H1 (cell line): ENCODE measurements around the gene CUTA. TPM values are rescaled to one million over a fixed set of nuclear protein-coding genes. Genes with fewer than 3 reads are reported as not detected.

ENCODE experiments used
- CTCF ChIA-PET: fragments of 300-600 bp; sonication (Branson Sonifier 250); formaldehyde crosslinking; loops from one replicate; lab custom pipeline; 2021; ENCODE audit not compliant: partially characterized antibody; lab: Charles Lee
- POLR2A ChIA-PET: fragments of 300-600 bp; sonication (Branson Sonifier 250); formaldehyde crosslinking; loops from one replicate; lab custom pipeline; 2021; ENCODE audit warnings: inconsistent platforms; ENCODE audit not compliant: partially characterized antibody; lab: Charles Lee
- DNase-seq, 2 experiments: peaks; one replicate each; pipeline versions ENCODE4 v3.0.0 to v3.0.0-alpha.2; 2010 to 2022; ENCODE audit warnings: low spot score in 2 of 2, low read depth in 1 of 2, mixed read lengths in 1 of 2
- FAIRE-seq: peaks from 2 replicates; lab custom pipeline; 2011; peaks lifted over from hg19 to GRCh38; lab: Jason Lieb, UNC
- H2AFZ ChIP-seq: 2 replicates; pipeline ENCODE4 v1.8.1; 2012; ENCODE audit warnings: low read length, inconsistent platforms
- H2AK5ac ChIP-seq: 2 replicates; pipeline ENCODE4 v1.6.1; 2013; ENCODE audit warnings: low read depth, low read length
- H2BK120ac ChIP-seq: replicated peaks from 2 replicates; pipeline ENCODE3; 2013; ENCODE audit warnings: low read depth, low read length, inconsistent platforms
- H2BK12ac ChIP-seq: 2 replicates; pipeline ENCODE4 v1.6.1; 2013; ENCODE audit warnings: low read depth, low read length
- H2BK15ac ChIP-seq: 2 replicates; pipeline ENCODE4 v1.6.1; 2013; ENCODE audit warnings: low read length
- H2BK20ac ChIP-seq: 2 replicates; pipeline ENCODE4 v1.6.1; 2013; ENCODE audit warnings: low read length
- H2BK5ac ChIP-seq: 2 replicates; pipeline ENCODE4 v1.6.1; 2013; ENCODE audit warnings: low read depth, low read length
- H3K14ac ChIP-seq: 2 replicates; pipeline ENCODE4 v1.6.1; 2013; ENCODE audit warnings: inconsistent platforms; ENCODE audit not compliant: insufficient read length
- H3K18ac ChIP-seq: 2 replicates; pipeline ENCODE4 v1.6.1; 2013; ENCODE audit warnings: low read length; ENCODE audit errors: extremely low read depth
- H3K23ac ChIP-seq: 2 replicates; pipeline ENCODE4 v1.6.1; 2013; ENCODE audit warnings: inconsistent platforms; ENCODE audit not compliant: insufficient read length
- H3K23me2 ChIP-seq: 2 replicates; pipeline ENCODE4 v1.6.1; 2013; ENCODE audit warnings: low read depth, low read length
- H3K27ac ChIP-seq: 2 replicates; pipeline ENCODE4 v1.6.1; 2011; ENCODE audit warnings: low read depth, low read length, inconsistent platforms
- H3K27me3 ChIP-seq, 4 experiments: replicated peaks in 1 of 4; 1 replicate in 1 of 4; 2 replicates in 3 of 4; pipeline versions ENCODE4 v1.6.1 to v1.8.1; 2011 to 2013; ENCODE audit warnings: low read length in 3 of 4, mild to moderate bottlenecking in 3 of 4, inconsistent platforms in 2 of 4, mixed read lengths in 2 of 4, moderate library complexity in 1 of 4; ENCODE audit not compliant: control insufficient read depth in 3 of 4, insufficient read depth in 3 of 4; ENCODE audit errors: extremely low read depth in 1 of 4
- H3K36me3 ChIP-seq, 4 experiments: 2 replicates each; pipeline versions ENCODE4 v1.6.1 to v1.8.1; 2011 to 2013; ENCODE audit warnings: mild to moderate bottlenecking in 4 of 4, low read length in 3 of 4, moderate library complexity in 2 of 4, control low read depth in 1 of 4, inconsistent platforms in 1 of 4; ENCODE audit not compliant: insufficient read depth in 4 of 4, control insufficient read depth in 2 of 4
- H3K4ac ChIP-seq: replicated peaks from 2 replicates; pipeline ENCODE3; 2013; ENCODE audit warnings: low read length, low read depth, mixed read lengths, inconsistent platforms; ENCODE audit not compliant: insufficient read length
- H3K4me1 ChIP-seq, 4 experiments: replicated peaks in 1 of 4; 1 replicate in 1 of 4; 2 replicates in 3 of 4; pipeline versions ENCODE4 v1.6.1 to v1.8.1; 2011 to 2013; ENCODE audit warnings: low read length in 3 of 4, inconsistent platforms in 2 of 4, mixed read lengths in 1 of 4; ENCODE audit not compliant: insufficient read depth in 4 of 4, control insufficient read depth in 3 of 4
- H3K4me2 ChIP-seq, 2 experiments: 2 replicates each; pipeline versions ENCODE4 v1.6.1 to v1.8.1; 2011 to 2013; ENCODE audit warnings: low read depth in 2 of 2, low read length in 2 of 2, control low read depth in 1 of 2, inconsistent platforms in 1 of 2, mild to moderate bottlenecking in 1 of 2; ENCODE audit not compliant: insufficient read depth in 1 of 2
- H3K4me3 ChIP-seq, 4 experiments: fragments of 200-600, 300-600 bp in 1 of 4; sonication (generic), shearing (Covaris generic), sonication (Bioruptor Twin) in 1 of 4; 2 replicates each; pipeline versions ENCODE4 v1.5.1 to v1.8.1; 2011 to 2016; ENCODE audit warnings: low read length in 4 of 4, low read depth in 3 of 4, control low read depth in 2 of 4, inconsistent platforms in 2 of 4, mild to moderate bottlenecking in 2 of 4, mixed read lengths in 1 of 4, moderate library complexity in 1 of 4; ENCODE audit not compliant: insufficient read depth in 2 of 4; ENCODE audit errors: extremely low read depth in 1 of 4
- H3K56ac ChIP-seq: replicated peaks from 2 replicates; pipeline ENCODE3; 2013; ENCODE audit warnings: low read depth, mild to moderate bottlenecking, mixed read lengths, low read length, inconsistent platforms; ENCODE audit not compliant: insufficient read length
- H3K79me1 ChIP-seq: 2 replicates; pipeline ENCODE4 v1.6.1; 2013; ENCODE audit warnings: low read depth, low read length, control low read depth
- H3K79me2 ChIP-seq, 2 experiments: 2 replicates each; pipeline versions ENCODE4 v1.6.1 to v1.8.1; 2012 to 2013; ENCODE audit warnings: low read length in 2 of 2, mild to moderate bottlenecking in 2 of 2, inconsistent platforms in 1 of 2; ENCODE audit not compliant: insufficient read depth in 2 of 2, control insufficient read depth in 1 of 2
- H3K9ac ChIP-seq, 4 experiments: replicated peaks in 1 of 4; 1 replicate in 1 of 4; 2 replicates in 3 of 4; pipeline versions ENCODE4 v1.6.1 to v1.8.1; 2011 to 2013; ENCODE audit warnings: low read depth in 3 of 4, low read length in 3 of 4, control low read depth in 2 of 4, mild to moderate bottlenecking in 2 of 4, moderate library complexity in 2 of 4, inconsistent platforms in 1 of 4; ENCODE audit errors: extremely low read depth in 1 of 4
- H3K9me3 ChIP-seq, 2 experiments: 2 replicates each; pipeline versions ENCODE4 v1.6.1 to v1.8.1; 2012 to 2013; ENCODE audit warnings: mild to moderate bottlenecking in 2 of 2, moderate library complexity in 2 of 2, control low read depth in 1 of 2, inconsistent platforms in 1 of 2, low read depth in 1 of 2, low read length in 1 of 2, mixed read lengths in 1 of 2; ENCODE audit not compliant: insufficient read depth in 2 of 2
- H4K20me1 ChIP-seq, 2 experiments: replicated peaks in 1 of 2; 2 replicates each; pipeline versions ENCODE3 to v1.8.1; 2011 to 2013; ENCODE audit warnings: inconsistent platforms in 2 of 2, low read length in 2 of 2, mild to moderate bottlenecking in 1 of 2; ENCODE audit not compliant: insufficient read depth in 2 of 2, control insufficient read depth in 1 of 2
- H4K5ac ChIP-seq: 2 replicates; pipeline ENCODE4 v1.6.1; 2013; ENCODE audit warnings: low read length, low read depth, mixed read lengths, inconsistent platforms; ENCODE audit not compliant: insufficient read length
- H4K8ac ChIP-seq: 2 replicates; pipeline ENCODE4 v1.8.0; 2013; ENCODE audit warnings: mild to moderate bottlenecking, moderate library complexity, low read length, inconsistent platforms; ENCODE audit not compliant: insufficient read depth; ENCODE audit errors: extremely low read depth
- H4K91ac ChIP-seq: replicated peaks from 2 replicates; pipeline ENCODE3; 2013; ENCODE audit warnings: low read length, mixed read lengths, inconsistent platforms; ENCODE audit not compliant: insufficient read length
- NRF1 ChIP-seq: IDR thresholded peaks from 2 replicates; pipeline ENCODE4 v1.6.1; 2011; ENCODE audit warnings: mild to moderate bottlenecking, low read depth, low read length, improper control_type of control experiment
- RFX5 ChIP-seq: IDR thresholded peaks from 2 replicates; pipeline ENCODE4 v1.6.1; 2011; ENCODE audit warnings: low read depth, low read length, improper control_type of control experiment, borderline replicate concordance
- SP1 ChIP-seq: IDR thresholded peaks from 2 replicates; pipeline ENCODE4 v1.6.1; 2011; ENCODE audit warnings: low read depth, low read length
- SP2 ChIP-seq: IDR thresholded peaks from 2 replicates; pipeline ENCODE4 v1.6.1; 2012; ENCODE audit warnings: mild to moderate bottlenecking, low read length, inconsistent platforms
- WGBS, 2 experiments: shearing (Covaris generic) in 1 of 2; methylation state at CpG; one replicate each; pipeline versions ENCODE4 v1.1.6 to v1.1.7; 2013 to 2015; ENCODE audit warnings: low lambda C conversion rate in 2 of 2, mixed read lengths in 2 of 2, inconsistent platforms in 1 of 2, low coverage in 1 of 2, missing lambda C conversion rate in 1 of 2; ENCODE audit not compliant: insufficient replicate concordance in 2 of 2, insufficient coverage in 1 of 2, insufficient read length in 1 of 2; ENCODE audit errors: extremely low coverage in 1 of 2, missing lambda C conversion rate in 1 of 2; 5-methylcytosine and 5-hydroxymethylcytosine counted together
- polyA plus RNA-seq, 7 experiments: library from polyadenylated mRNA; depleted of rRNA in 3 of 7; stranded (reverse) in 5 of 7; unstranded in 2 of 7; fragments of >200 nt in 5 of 7; fragments of 200-250 nt in 2 of 7; gene quantifications; 1 replicate in 5 of 7; 2 replicates in 1 of 7; 4 replicates in 1 of 7; pipeline versions ENCODE4 v1.2.1 to v1.2.3, GENCODE V29; 2011 to 2013; ENCODE audit warnings: missing spikeins in 2 of 7, mixed read lengths in 2 of 7
- total RNA-seq: library from RNA; stranded (reverse); fragmentation: NEBNext Ultra II Directional; extraction: Animal tissue kit (Norgen Biotek cat#: 25700); gene quantifications from 2 replicates; pipeline ENCODE4 v1.2.1, GENCODE V29; 2021
- TF ChIP-seq, protein P1 (sequence below): IDR thresholded peaks from 2 replicates; pipeline ENCODE4 v1.6.1; 2012; ENCODE audit warnings: inconsistent platforms

Gene CUTA
- total and polyA plus RNA-seq, 2 of the 8 experiments (the other 6 are each of a cell fraction or from before 2014, with no cell fraction given), result 297 to 460 TPM

DNA sequence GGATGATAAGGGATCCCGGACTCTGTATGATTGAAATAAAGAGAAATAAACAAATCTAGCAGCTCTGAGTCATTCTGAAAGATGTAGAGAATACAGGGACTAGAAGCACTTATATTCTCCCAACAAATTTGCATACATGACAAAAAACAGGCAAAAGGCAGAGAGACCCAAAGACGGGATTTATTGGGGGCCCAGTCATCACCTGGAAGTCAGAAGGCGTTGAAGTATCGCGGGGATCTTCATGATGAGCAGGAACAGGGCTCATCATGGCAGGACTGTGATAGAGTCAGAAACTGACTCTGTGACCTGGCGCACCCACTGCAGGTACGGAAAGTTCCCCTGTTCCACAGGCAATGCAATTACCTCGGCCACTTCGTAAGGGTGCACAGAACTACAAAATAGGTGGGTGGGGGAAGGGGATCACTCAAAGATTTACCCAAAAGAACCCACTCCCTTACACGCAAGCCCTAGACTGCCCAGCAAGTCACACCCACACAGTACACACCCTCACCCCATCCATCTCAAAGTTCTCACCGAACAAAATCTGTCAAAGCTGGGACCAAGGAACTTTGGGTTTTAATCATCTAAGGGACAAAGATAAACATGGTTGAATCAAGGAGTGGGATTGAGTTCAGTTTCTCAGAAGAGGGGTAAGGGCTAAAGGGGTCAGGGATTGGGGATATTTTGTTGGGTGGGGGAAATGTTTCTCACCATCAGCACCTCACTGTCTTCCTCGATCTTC, 1.4 kb downstream of the CUTA start:
- H3K27ac ChIP-seq, result peak overlapping the region; percentile 79
- H2BK5ac ChIP-seq, result no peak overlapping the region
- peak overlapping the region; percentile 51 to 89 (median 86); a peak in 6 of 7 replicates for H3K9ac ChIP-seq
- no peak overlapping the region for H4K91ac ChIP-seq
- no peak for TF ChIP-seq SP2
- TF ChIP-seq RFX5, result no peak
- TF ChIP-seq SP1, result 0 out of 2 replicates have a peak, but pooled peaks have one; percentile 10
- TF ChIP-seq, protein P1, sequence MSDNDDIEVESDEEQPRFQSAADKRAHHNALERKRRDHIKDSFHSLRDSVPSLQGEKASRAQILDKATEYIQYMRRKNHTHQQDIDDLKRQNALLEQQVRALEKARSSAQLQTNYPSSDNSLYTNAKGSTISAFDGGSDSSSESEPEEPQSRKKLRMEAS, result no peak
- no peak for TF ChIP-seq NRF1
- ChIA-PET CTCF (interaction anchor here (1.1 to 5.7 kb wide), 5 partner anchors 8 to 119 kb away, joined by 3 to 37 read pairs (median 4); no protein-coding TSS in a partner anchor), POLR2A (interaction anchor here (1.5 to 4.4 kb wide), 8 partner anchors 9 to 140 kb away, joined by 3 to 82 read pairs (median 8); partner anchors contain the start of genes B3GALT4 and ZBTB9)
- no peak overlapping the region for H2BK12ac ChIP-seq
- peaks cover 22% of the 10 kb centered on the region for H3K23me2 ChIP-seq
- H3K9me3 ChIP-seq, result no peaks in the 10 kb centered on the region
- 0 out of 2 replicates have a peak overlapping the region, but pooled peaks have one; percentile 45 for H4K8ac ChIP-seq
- H2BK15ac ChIP-seq, result no peak overlapping the region
- H3K4ac ChIP-seq, result no peak overlapping the region
- no peak overlapping the region for H3K14ac ChIP-seq
- H2AFZ ChIP-seq, result no peak overlapping the region
- H2BK20ac ChIP-seq, result no peak overlapping the region
- peaks cover 4 to 17% of the 10 kb centered on the region in 2 experiments for H4K20me1 ChIP-seq
- 72% methylated on average over 12 of the region's 12 CpGs; no CpG with 5 or more reads in 1 of the 2 experiments for WGBS, 2 experiments
- H3K27me3 ChIP-seq, result no peaks in the 10 kb centered on the region
- peak overlapping the region; percentile 75 to 99 (median 93) for H3K4me3 ChIP-seq
- H3K4me1 ChIP-seq, result peaks cover 8 to 34% (median 15%) of the 10 kb centered on the region in 4 experiments
- no peak overlapping the region for H4K5ac ChIP-seq
- H3K79me2 ChIP-seq, result peaks cover 16 to 43% of the 10 kb centered on the region in 2 experiments
- no peak overlapping the region for H3K18ac ChIP-seq
- no peak overlapping the region for H2AK5ac ChIP-seq
- peak overlapping the region; percentile 89 to 93 for H3K4me2 ChIP-seq
- peaks cover 10% of the 10 kb centered on the region; the same call in 1 of the 2 replicates for H3K79me1 ChIP-seq
- no peak for DNase-seq
- H3K23ac ChIP-seq, result no peak overlapping the region
- no peak for FAIRE-seq
- no peak overlapping the region for H3K56ac ChIP-seq
- H2BK120ac ChIP-seq, result no peak overlapping the region
- peaks cover 7 to 45% (median 29%) of the 10 kb centered on the region in 4 experiments; a peak in 7 of 8 replicates for H3K36me3 ChIP-seq
